Measurements from ENCODE around the gene LHFPL3.

The LHFPL3 gene

GRCh38 chr7:104852386-104852785, 524.0 kb downstream of the LHFPL3 start:
- no peak for DNase-seq

- DNase-seq = no peak
Measured at GRCh38 chr7:104855861-104856260, 527.5 kb downstream of the LHFPL3 start.

- peak; percentile 54 for DNase-seq
Measured at GRCh38 chr7:104857458-104858425, 529.3 kb downstream of the LHFPL3 start.

GRCh38 chr7:104859754-104860426, 531.5 kb downstream of the LHFPL3 start:
- peak; percentile 40 for DNase-seq

- DNase-seq = peak; percentile 20
Measured at GRCh38 chr7:104861729-104862390, 533.5 kb downstream of the LHFPL3 start.

GRCh38 chr7:104862719-104863118, 534.3 kb downstream of the LHFPL3 start:
- peak; percentile 15 for DNase-seq

GRCh38 chr7:104873401-104873800, 545.0 kb downstream of the LHFPL3 start:
- DNase-seq = no peak

GRCh38 chr7:104878577-104878976, 550.2 kb downstream of the LHFPL3 start:
- DNase-seq = no peak

GRCh38 chr7:104883248-104883717, 554.9 kb downstream of the LHFPL3 start:
- no peak for DNase-seq

- peak; percentile 85 for DNase-seq
Measured at GRCh38 chr7:104883718-104884452, 555.5 kb downstream of the LHFPL3 start.

- DNase-seq = no peak
Measured at GRCh38 chr7:104886651-104887050, 558.2 kb downstream of the LHFPL3 start.

GRCh38 chr7:104890216-104890615, 561.8 kb downstream of the LHFPL3 start:
- DNase-seq = no peak

GRCh38 chr7:104891949-104892348, 563.5 kb downstream of the LHFPL3 start:
- no peak for DNase-seq

GRCh38 chr7:104894314-104894713, 565.9 kb downstream of the LHFPL3 start:
- no peak for DNase-seq

GRCh38 chr7:104894726-104895521, 566.5 kb downstream of the LHFPL3 start:
- no peak for DNase-seq

- DNase-seq = no peak
Measured at GRCh38 chr7:104895522-104896236, 567.3 kb downstream of the LHFPL3 start.

- DNase-seq = no peak
Measured at GRCh38 chr7:104898434-104898833, 570.0 kb downstream of the LHFPL3 start.

- no peak for DNase-seq
Measured at GRCh38 chr7:104900525-104901239, 572.3 kb downstream of the LHFPL3 start.

GRCh38 chr7:104901240-104901619, 572.8 kb downstream of the LHFPL3 start:
- DNase-seq = no peak

GRCh38 chr7:104902183-104902582, 573.8 kb downstream of the LHFPL3 start:
- no peak for DNase-seq
